ENCODE data around the gene KLF2. TPM values are rescaled to one million over a fixed set of nuclear protein-coding genes. Genes with fewer than 3 reads are reported as not detected.
A peak's percentile ranks its signal among the peaks of the same experiment; 100 is the strongest.

Gene KLF2
- total RNA-seq, 4 donors from 2014 or later: 16.5 to 139 (median 81.8) TPM

- intact Hi-C loops (cut with DNase I; ENCODE audit: low total_unique reads): no loop called here
- H3K36me3 ChIP-seq: no peaks in the 10 kb centered on the region
- no peak for DNase-seq
- peak overlapping the region; percentile 76 to 81 for H3K27ac ChIP-seq
- H3K27me3 ChIP-seq: no peaks in the 10 kb centered on the region
- H3K4me1 ChIP-seq: peaks cover 8 to 15% of the 10 kb centered on the region in 2 donors
- TF ChIP-seq POLR2A (IDR thresholded peaks at IDR 0.05) (no peak), CTCF (IDR thresholded peaks at IDR 0.05) (no peak)
- no peak overlapping the region for H3K4me3 ChIP-seq
- no peaks in the 10 kb centered on the region for H3K9me3 ChIP-seq
These were observed 46.2 kb downstream of the KLF2 start for GRCh38 chr19:16370641-16371391.

- peak overlapping the region; percentile 76 to 81 for H3K27ac ChIP-seq
- no peak for DNase-seq
- no peaks in the 10 kb centered on the region for H3K27me3 ChIP-seq
- intact Hi-C loops (cut with DNase I; ENCODE audit: low total_unique reads): no loop called here
- no peaks in the 10 kb centered on the region for H3K9me3 ChIP-seq
- no peak for TF ChIP-seq CTCF (IDR thresholded peaks at IDR 0.05)
- TF ChIP-seq POLR2A (IDR thresholded peaks at IDR 0.05): no peak
- no peaks in the 10 kb centered on the region for H3K36me3 ChIP-seq
- H3K4me3 ChIP-seq: no peak overlapping the region
- H3K4me1 ChIP-seq: peaks cover 8 to 15% of the 10 kb centered on the region in 2 donors
These were observed 46.9 kb downstream of the KLF2 start for GRCh38 chr19:16371540-16371986.

- TF ChIP-seq CTCF (IDR thresholded peaks at IDR 0.05): no peak
- TF ChIP-seq POLR2A (IDR thresholded peaks at IDR 0.05): no peak
- no peak overlapping the region for H3K4me3 ChIP-seq
- H3K9me3 ChIP-seq: no peaks in the 10 kb centered on the region
- DNase-seq: no peak
- no peaks in the 10 kb centered on the region for H3K27me3 ChIP-seq
- no peaks in the 10 kb centered on the region for H3K36me3 ChIP-seq
- H3K4me1 ChIP-seq: peaks cover 8 to 15% of the 10 kb centered on the region in 2 donors
- intact Hi-C loops (cut with DNase I; ENCODE audit: low total_unique reads): no loop called here
- H3K27ac ChIP-seq: peak overlapping the region; percentile 76 to 81
These were observed 47.7 kb downstream of the KLF2 start for GRCh38 chr19:16372065-16372915.

- H3K36me3 ChIP-seq: no peaks in the 10 kb centered on the region
- peaks cover 8 to 15% of the 10 kb centered on the region in 2 donors for H3K4me1 ChIP-seq
- no peaks in the 10 kb centered on the region for H3K9me3 ChIP-seq
- H3K27me3 ChIP-seq: no peaks in the 10 kb centered on the region
- H3K27ac ChIP-seq: peak overlapping the region; percentile 76 to 81
- DNase-seq: no peak
- H3K4me3 ChIP-seq: no peak overlapping the region
- TF ChIP-seq CTCF (IDR thresholded peaks at IDR 0.05): no peak
- intact Hi-C loops (cut with DNase I; ENCODE audit: low total_unique reads): no loop called here
These were observed 48.5 kb downstream of the KLF2 start for GRCh38 chr19:16373079-16373478.

- intact Hi-C loops (cut with DNase I; ENCODE audit: low total_unique reads): no loop called here
- H3K9me3 ChIP-seq: no peaks in the 10 kb centered on the region
- peak; percentile 73 to 79 for DNase-seq
- H3K27me3 ChIP-seq: no peaks in the 10 kb centered on the region
- H3K27ac ChIP-seq: peak overlapping the region; percentile 76 to 81
- H3K36me3 ChIP-seq: no peaks in the 10 kb centered on the region
- no peak for TF ChIP-seq POLR2A (IDR thresholded peaks at IDR 0.05)
- TF ChIP-seq CTCF (IDR thresholded peaks at IDR 0.05): no peak
- peaks cover 8 to 15% of the 10 kb centered on the region in 2 donors for H3K4me1 ChIP-seq
- no peak overlapping the region for H3K4me3 ChIP-seq
These were observed 48.9 kb downstream of the KLF2 start for GRCh38 chr19:16373532-16373931.

Measured in uterus (tissue), 4 donors.